22Rv1 (cell line): ENCODE data around the gene BTBD1.
A peak's percentile ranks its signal among the peaks of the same experiment; 100 is the strongest.

Experiments used
- H3K27ac ChIP-seq: fragments of 450-650 bp; 2 replicates; pipeline ENCODE4 v1.5.1; 2017
- CTCF ChIP-seq: fragments of 450-650 bp; IDR thresholded peaks from 2 replicates; pipeline ENCODE4 v1.5.1; 2017; ENCODE audit warnings: mild to moderate bottlenecking
- ZFX ChIP-seq: fragments of 450-650 bp; IDR thresholded peaks from 2 replicates; pipeline ENCODE4 v1.6.1; 2017; ENCODE audit warnings: antibody characterized with exemption, borderline replicate concordance

Gene BTBD1

GRCh38 chr15:82986442-82986780, 80.6 kb downstream of the BTBD1 start:
- H3K27ac ChIP-seq: peak overlapping the region; percentile 81
- TF ChIP-seq ZFX (no peak), CTCF (no peak)

GRCh38 chr15:82985688-82986441, 81.2 kb downstream of the BTBD1 start, which contains the start of gene RAMAC:
TSS of gene RAMAC (plus strand) at chr15:82986210. CDS start at chr15:82989019, 2,809 bp downstream.
- H3K27ac ChIP-seq: peak within 1 kb of the TSS; percentile 81
- no peak for TF ChIP-seq CTCF
- TF ChIP-seq ZFX: no peak

- TF ChIP-seq CTCF (no peak), ZFX (no peak)
Observed at GRCh38 chr15:82980981-82981380, 86.1 kb downstream of the BTBD1 start.

GRCh38 chr15:82979726-82980125, 87.3 kb downstream of the BTBD1 start:
- TF ChIP-seq ZFX: no peak
- TF ChIP-seq CTCF: no peak
- H3K27ac ChIP-seq: no peak overlapping the region

More at GRCh38 chr15:82980981-82981380, 86.1 kb downstream of the BTBD1 start:
- H3K27ac ChIP-seq: no peak overlapping the region

- no peak overlapping the region for H3K27ac ChIP-seq
- TF ChIP-seq ZFX: no peak
Observed at GRCh38 chr15:82978438-82978837, 88.6 kb downstream of the BTBD1 start.

GRCh38 chr15:82977076-82977475, 90.0 kb downstream of the BTBD1 start:
- no peak overlapping the region for H3K27ac ChIP-seq
- TF ChIP-seq ZFX (no peak), CTCF (no peak)

- TF ChIP-seq ZFX (no peak), CTCF (no peak)
- no peak overlapping the region for H3K27ac ChIP-seq
Observed at GRCh38 chr15:82972990-82973389, 94.1 kb downstream of the BTBD1 start.

GRCh38 chr15:82971218-82971984, 95.7 kb downstream of the BTBD1 start:
- TF ChIP-seq ZFX (no peak), CTCF (no peak)
- peak overlapping the region; percentile 47 for H3K27ac ChIP-seq
